HepG2 (cell line): ENCODE measurements around the gene DEDD2. TPM values are rescaled to one million over a fixed set of nuclear protein-coding genes. Genes with fewer than 3 reads are reported as not detected.

Experiments
- CC2D1A ChIP-seq: sonication (generic); formaldehyde crosslinking; IDR thresholded peaks from 2 replicates; pipeline ENCODE4 v1.8.1; 2023; ENCODE audit warnings: mild to moderate bottlenecking, missing genetic modification reagents
- DNMT3B ChIP-seq: conservative IDR thresholded peaks from 2 replicates; pipeline ENCODE4 v1.6.1; 2016; ENCODE audit warnings: missing biosample characterization, control low read depth
- HDAC6 ChIP-seq: fragments of 200-600 bp; sonication (generic); IDR thresholded peaks from 2 replicates; pipeline ENCODE4 v1.7.0; 2017; ENCODE audit warnings: mild to moderate bottlenecking, antibody characterized with exemption, low read length, low read depth
- HNRNPK ChIP-seq: fragments of 200-400 bp; formaldehyde crosslinking; IDR thresholded peaks from 2 replicates; pipeline ENCODE4 v1.6.1; 2018; ENCODE audit warnings: low read length, low read depth, moderate library complexity, mild to moderate bottlenecking; ENCODE audit not compliant: poor library complexity, severe bottlenecking
- NFAT5 ChIP-seq: sonication (generic); formaldehyde crosslinking; IDR thresholded peaks from 2 replicates; pipeline ENCODE4 v1.4.0; 2020; ENCODE audit warnings: missing genetic modification reagents
- PRPF4 ChIP-seq: fragments of 200-400 bp; formaldehyde crosslinking; IDR thresholded peaks from 2 replicates; pipeline ENCODE4 v1.6.1; 2016; ENCODE audit warnings: low read length, low read depth; ENCODE audit not compliant: poor library complexity, severe bottlenecking
- ZNF17 ChIP-seq: sonication (generic); formaldehyde crosslinking; IDR thresholded peaks from 2 replicates; pipeline ENCODE4 v1.5.0; 2020; ENCODE audit warnings: mild to moderate bottlenecking, missing genetic modification reagents
- ZNF343 ChIP-seq: sonication (generic); formaldehyde crosslinking; IDR thresholded peaks from 2 replicates; pipeline ENCODE4 v1.4.0; 2020; ENCODE audit warnings: mild to moderate bottlenecking, missing genetic modification reagents
- ZNF451 ChIP-seq: sonication (generic); formaldehyde crosslinking; IDR thresholded peaks from 2 replicates; pipeline ENCODE4 v1.5.0; 2020; ENCODE audit warnings: mild to moderate bottlenecking, missing genetic modification reagents
- ZNF460 ChIP-seq: sonication (generic); formaldehyde crosslinking; IDR thresholded peaks from 2 replicates; pipeline ENCODE4 v1.5.1; 2020; ENCODE audit warnings: missing genetic modification reagents, mild to moderate bottlenecking, borderline replicate concordance
- ZNF574 ChIP-seq: sonication (generic); formaldehyde crosslinking; IDR thresholded peaks from 2 replicates; pipeline ENCODE4 v1.4.0; 2020; ENCODE audit warnings: missing genetic modification reagents
- ZNF704 ChIP-seq: sonication (generic); formaldehyde crosslinking; IDR thresholded peaks from 2 replicates; pipeline ENCODE4 v1.8.1; 2023; ENCODE audit warnings: mild to moderate bottlenecking, inconsistent platforms, moderate library complexity, missing genetic modification reagents, borderline replicate concordance
- ZSCAN9 ChIP-seq: IDR thresholded peaks from 2 replicates; pipeline ENCODE4 v1.6.1; 2016; ENCODE audit warnings: borderline replicate concordance
- ZUFSP ChIP-seq: sonication (generic); formaldehyde crosslinking; IDR thresholded peaks from 2 replicates; pipeline ENCODE4 v1.9.0; 2021; ENCODE audit warnings: missing genetic modification reagents, mild to moderate bottlenecking, borderline replicate concordance
- polyA plus RNA-seq, 8 experiments: library from polyadenylated mRNA; depleted of rRNA in 3 of 8; stranded (reverse) in 7 of 8; unstranded in 1 of 8; fragments of >200 nt; fragmentation: Illumina TruSeq in 4 of 8; extraction: Trizol in 4 of 8; gene quantifications; 2 replicates each; pipeline versions ENCODE4 v1.2.1 to v1.2.3, GENCODE V29; 2011 to 2016; ENCODE audit warnings: low read depth in 4 of 8, missing spikeins in 1 of 8, mixed read lengths in 1 of 8; ENCODE audit not compliant: insufficient read depth in 1 of 8
- total RNA-seq, 5 experiments: library from RNA; depleted of rRNA; stranded (reverse); fragments of >200 nt; fragmentation: Illumina TruSeq; extraction: Trizol; gene quantifications; 2 replicates each; pipeline ENCODE4 v1.2.3, GENCODE V29; 2016; ENCODE audit warnings: low read depth in 1 of 5

DEDD2 gene
- total and polyA plus RNA-seq, 2 of the 13 experiments (the other 11 are each of a cell fraction or from before 2014, with no cell fraction given): 19.2 to 24.7 TPM

- TF ChIP-seq ZNF17 (CRISPR knock-in tag) (no peak), ZNF451 (CRISPR knock-in tag) (no peak), ZNF343 (CRISPR knock-in tag) (no peak), CC2D1A (no peak), DNMT3B (CRISPR knock-in tag) (no peak), NFAT5 (CRISPR knock-in tag) (no peak), HNRNPK (no peak), ZUFSP (CRISPR knock-in tag) (no peak), ZSCAN9 (CRISPR knock-in tag) (no peak), PRPF4 (no peak), ZNF574 (CRISPR knock-in tag) (no peak), ZNF704 (CRISPR knock-in tag) (no peak), ZNF460 (CRISPR knock-in tag) (no peak), HDAC6 (no peak)
Measured at GRCh38 chr19:42200116-42200715, 17.3 kb downstream of the DEDD2 start (continued).
